OCI-LY7 (cell line): ENCODE results near the gene VSIG4.

ENCODE experiments used
- CTCF ChIP-seq: fragments of 200-600 bp; sonication (generic); conservative IDR thresholded peaks from 2 replicates; pipeline ENCODE4 v1.5.1; 2014; ENCODE audit warnings: mild to moderate bottlenecking, antibody characterized with exemption, low read length, moderate library complexity, mixed read lengths
- EZH2phosphoT487 ChIP-seq: fragments of 200-600 bp; sonication (generic); IDR thresholded peaks from 2 replicates; pipeline ENCODE4 v1.6.1; 2018; ENCODE audit warnings: low read depth, borderline replicate concordance, mild to moderate bottlenecking, mixed run types, antibody characterized with exemption, low read length, moderate library complexity, mixed read lengths

- TF ChIP-seq CTCF = no peak
- TF ChIP-seq EZH2phosphoT487 = no peak
Measured at GRCh38 chrX:66015152-66015831, 24.6 kb downstream of the VSIG4 start.
